Testis (tissue), 3 donors: ENCODE data around the gene ALCAM. TPM values are rescaled to one million over a fixed set of nuclear protein-coding genes. Genes with fewer than 3 reads are reported as not detected.

Experiments used
- DNase-seq: peaks from one replicate; pipeline ENCODE4 v3.0.0-alpha.2; 2019
- H3K27ac ChIP-seq, 2 donors: fragments of 200-600 bp; sonication (generic); one replicate each; pipeline ENCODE4 v1.5.1; 2019
- H3K27me3 ChIP-seq: fragments of 200-600 bp; sonication (generic); one replicate; pipeline ENCODE4 v1.5.1; 2019
- H3K36me3 ChIP-seq: fragments of 200-600 bp; sonication (generic); one replicate; pipeline ENCODE4 v1.5.1; 2017; ENCODE audit warnings: low read depth; ENCODE audit errors: missing control alignments
- H3K4me1 ChIP-seq: fragments of 200-600 bp; sonication (generic); one replicate; pipeline ENCODE4 v1.5.1; 2019
- H3K4me3 ChIP-seq, 2 donors: fragments of 200-600 bp; sonication (generic); one replicate each; pipeline ENCODE4 v1.5.1; 2017 to 2019
- H3K9me3 ChIP-seq: fragments of 200-600 bp; sonication (generic); one replicate; pipeline ENCODE4 v1.5.1; 2017
- POLR2A ChIP-seq: fragments of 450-650 bp; IDR thresholded peaks from one replicate; pipeline ENCODE4 v1.6.1; 2017; ENCODE audit warnings: antibody characterized with exemption, mild to moderate bottlenecking, moderate library complexity
- WGBS, 2 donors: methylation state at CpG; one replicate each; pipeline ENCODE4 v1.1.5; 2018; 5-methylcytosine and 5-hydroxymethylcytosine counted together
- intact Hi-C: fragments of 100-400 bp; cut with DNase I; formaldehyde crosslinking; loops from one replicate; pipeline ENCODE4 v1.15.1; 2023; ENCODE audit warnings: low total_unique reads
- polyA plus RNA-seq: library from polyadenylated mRNA; stranded (reverse); fragments of 350-450 nt; fragmentation: Illumina TruSeq; extraction: RNeasy Lipid Tissue Mini Kit (QIAGEN cat#74804); gene quantifications from one replicate; pipeline ENCODE4 v1.2.3, GENCODE V29; 2014; ENCODE audit warnings: low read depth, low replicate concordance; ENCODE audit not compliant: insufficient read depth
- total RNA-seq, 2 donors: library from RNA; depleted of rRNA; stranded (reverse); fragments of >200 nt; gene quantifications; one replicate each; pipeline ENCODE4 v1.2.3, GENCODE V29; 2016
- TF ChIP-seq, protein P1 (sequence below), 3 experiments: fragments of 450-650 bp in 2 of 3; fragments of 200-600 bp in 1 of 3; sonication (generic) in 1 of 3; IDR thresholded peaks; one replicate each; pipeline ENCODE4 v1.5.1; 2016 to 2019; ENCODE audit warnings: antibody characterized with exemption in 3 of 3, mild to moderate bottlenecking in 2 of 3, moderate library complexity in 1 of 3

Gene ALCAM
- total and polyA plus RNA-seq, 3 donors from 2014 or later, result 8.3 to 9.0 (median 8.7) TPM

- H3K9me3 ChIP-seq, result no peaks in the 10 kb centered on the region
- no peaks in the 10 kb centered on the region for H3K4me1 ChIP-seq
- TF ChIP-seq, protein P1, sequence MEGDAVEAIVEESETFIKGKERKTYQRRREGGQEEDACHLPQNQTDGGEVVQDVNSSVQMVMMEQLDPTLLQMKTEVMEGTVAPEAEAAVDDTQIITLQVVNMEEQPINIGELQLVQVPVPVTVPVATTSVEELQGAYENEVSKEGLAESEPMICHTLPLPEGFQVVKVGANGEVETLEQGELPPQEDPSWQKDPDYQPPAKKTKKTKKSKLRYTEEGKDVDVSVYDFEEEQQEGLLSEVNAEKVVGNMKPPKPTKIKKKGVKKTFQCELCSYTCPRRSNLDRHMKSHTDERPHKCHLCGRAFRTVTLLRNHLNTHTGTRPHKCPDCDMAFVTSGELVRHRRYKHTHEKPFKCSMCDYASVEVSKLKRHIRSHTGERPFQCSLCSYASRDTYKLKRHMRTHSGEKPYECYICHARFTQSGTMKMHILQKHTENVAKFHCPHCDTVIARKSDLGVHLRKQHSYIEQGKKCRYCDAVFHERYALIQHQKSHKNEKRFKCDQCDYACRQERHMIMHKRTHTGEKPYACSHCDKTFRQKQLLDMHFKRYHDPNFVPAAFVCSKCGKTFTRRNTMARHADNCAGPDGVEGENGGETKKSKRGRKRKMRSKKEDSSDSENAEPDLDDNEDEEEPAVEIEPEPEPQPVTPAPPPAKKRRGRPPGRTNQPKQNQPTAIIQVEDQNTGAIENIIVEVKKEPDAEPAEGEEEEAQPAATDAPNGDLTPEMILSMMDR (IDR thresholded peaks at IDR 0.05), result no peak
- TF ChIP-seq POLR2A, result no peak
- H3K27ac ChIP-seq, result no peak overlapping the region
- intact Hi-C loops, result no loop called here
- no peaks in the 10 kb centered on the region for H3K36me3 ChIP-seq
- H3K27me3 ChIP-seq, result no peaks in the 10 kb centered on the region
- no peak for DNase-seq
- no peak overlapping the region for H3K4me3 ChIP-seq
These were observed 247.8 kb downstream of the ALCAM start for GRCh38 chr3:105614288-105615030.

DNA sequence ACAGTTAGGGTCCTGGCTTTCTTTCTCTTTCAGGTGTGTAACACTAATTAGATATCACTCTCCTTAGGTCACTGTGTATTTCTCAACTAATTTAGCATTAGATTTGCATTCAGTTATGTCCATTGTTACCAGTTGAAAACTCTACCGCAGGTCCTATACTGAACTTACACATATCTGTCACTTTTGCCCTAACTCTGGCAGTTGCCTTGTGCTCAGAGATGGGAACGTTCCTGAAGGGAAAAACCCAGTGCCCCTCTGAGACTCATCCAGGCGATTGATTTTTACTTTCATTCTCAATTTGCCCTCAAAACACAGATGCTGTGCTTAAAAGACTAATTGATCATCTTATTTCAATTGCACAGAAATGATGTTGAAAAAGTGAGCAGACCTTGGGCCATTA, 249.1 kb downstream of the ALCAM start:
- no peak for TF ChIP-seq POLR2A
- TF ChIP-seq, protein P1 (IDR thresholded peaks at IDR 0.05), result no peak
- no peak for DNase-seq
- intact Hi-C loops, result no loop called here
- Histone ChIP-seq H3K4me1 (no peaks in the 10 kb centered on the region), H3K9me3 (no peaks in the 10 kb centered on the region), H3K27me3 (no peaks in the 10 kb centered on the region), H3K36me3 (no peaks in the 10 kb centered on the region), H3K4me3 (no peak overlapping the region), H3K27ac (no peak overlapping the region)
- 91 to 92% methylated on average over 3 of the region's 3 CpGs for WGBS, 2 donors

DNA sequence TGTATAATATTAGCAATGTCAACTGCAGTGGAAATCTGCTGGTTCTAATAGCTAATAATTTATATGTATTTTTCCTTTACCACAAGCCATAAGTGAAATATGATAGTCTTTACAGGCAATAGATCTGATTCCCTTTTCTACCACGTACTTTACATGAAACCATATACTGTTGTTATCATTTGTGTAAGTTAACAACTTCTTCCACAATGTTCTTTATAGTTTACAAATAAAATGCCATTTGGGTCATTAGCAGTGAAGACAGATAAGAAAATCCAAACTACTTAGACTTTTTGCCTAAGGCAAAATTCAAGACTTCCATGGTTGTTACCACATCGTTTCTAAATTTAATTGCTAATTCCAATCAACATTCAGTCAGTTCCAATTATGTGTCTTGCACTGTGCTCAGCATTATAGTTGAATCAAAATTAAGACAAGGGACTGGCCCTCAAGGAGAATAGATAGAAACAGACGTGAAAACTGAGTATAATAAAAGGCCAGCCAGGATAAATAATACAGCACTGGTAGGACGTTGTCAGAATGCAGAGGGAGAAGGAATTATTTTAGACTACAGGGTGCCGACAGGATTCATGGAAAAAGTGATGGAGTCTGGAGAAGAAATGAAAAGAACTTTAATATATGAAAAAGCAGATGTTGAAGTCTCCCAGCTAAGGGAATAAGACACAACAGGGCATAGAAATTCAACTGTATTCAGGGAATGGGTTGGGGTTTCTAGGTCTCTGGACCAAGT, 249.8 kb downstream of the ALCAM start:
- H3K27me3 ChIP-seq, result no peaks in the 10 kb centered on the region
- H3K4me1 ChIP-seq, result no peaks in the 10 kb centered on the region
- TF ChIP-seq, protein P1 (IDR thresholded peaks at IDR 0.05), result no peak
- TF ChIP-seq POLR2A, result no peak
- no peak overlapping the region for H3K27ac ChIP-seq
- DNase-seq, result no peak
- no peaks in the 10 kb centered on the region for H3K9me3 ChIP-seq
- WGBS, 2 donors, result 54 to 61% methylated on average over 5 of the region's 5 CpGs
- intact Hi-C loops, result no loop called here
- no peak overlapping the region for H3K4me3 ChIP-seq
- no peaks in the 10 kb centered on the region for H3K36me3 ChIP-seq

GRCh38 chr3:105618556-105618955, 251.8 kb downstream of the ALCAM start:
- WGBS, 2 donors, result 76 to 83% methylated on average over 5 of the region's 5 CpGs
- no peak for TF ChIP-seq POLR2A
- TF ChIP-seq, protein P1 (IDR thresholded peaks at IDR 0.05), result no peak
- intact Hi-C loops, result no loop called here
- H3K4me1 ChIP-seq, result no peaks in the 10 kb centered on the region
- no peaks in the 10 kb centered on the region for H3K9me3 ChIP-seq
- no peaks in the 10 kb centered on the region for H3K36me3 ChIP-seq
- no peak overlapping the region for H3K4me3 ChIP-seq
- DNase-seq, result no peak
- H3K27me3 ChIP-seq, result no peaks in the 10 kb centered on the region
- H3K27ac ChIP-seq, result no peak overlapping the region
